ENCODE data around the gene GTPBP2. TPM values are rescaled to one million over a fixed set of nuclear protein-coding genes. Genes with fewer than 3 reads are reported as not detected.

The GTPBP2 gene
- total RNA-seq, 1 donor from 2014 or later = 90.9 TPM

DNA sequence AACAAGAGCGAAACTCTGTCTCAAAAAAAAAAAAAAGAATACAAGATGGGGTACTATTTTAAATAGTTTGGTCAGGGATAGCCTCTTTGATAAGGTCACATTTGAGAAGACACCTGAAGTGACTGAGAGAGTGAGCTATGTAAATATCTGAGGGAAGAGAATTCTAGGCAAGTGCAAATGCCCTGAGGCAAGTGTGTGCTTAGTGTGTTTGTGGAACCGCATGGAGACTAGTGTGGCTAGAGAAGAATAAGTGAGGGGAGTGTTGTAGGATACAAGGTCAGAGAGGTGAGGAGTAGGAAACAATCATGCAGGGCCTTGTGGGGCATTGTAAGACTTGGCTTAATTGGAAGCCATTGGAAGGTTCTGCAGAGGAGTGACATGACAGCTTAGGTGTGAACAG is 19.2 kb upstream of the GTPBP2 start:
- Histone ChIP-seq H3K9me3 (no peaks in the 10 kb centered on the region), H3K27ac (no peak overlapping the region), H3K4me1 (peaks cover 15% of the 10 kb centered on the region), H3K4me3 (no peak overlapping the region), H3K27me3 (ENCODE audit: low read depth) (no peaks in the 10 kb centered on the region), H3K36me3 (no peaks in the 10 kb centered on the region)
- ATAC-seq (no peak), DNase-seq (no peak)
- TF ChIP-seq, protein P1, sequence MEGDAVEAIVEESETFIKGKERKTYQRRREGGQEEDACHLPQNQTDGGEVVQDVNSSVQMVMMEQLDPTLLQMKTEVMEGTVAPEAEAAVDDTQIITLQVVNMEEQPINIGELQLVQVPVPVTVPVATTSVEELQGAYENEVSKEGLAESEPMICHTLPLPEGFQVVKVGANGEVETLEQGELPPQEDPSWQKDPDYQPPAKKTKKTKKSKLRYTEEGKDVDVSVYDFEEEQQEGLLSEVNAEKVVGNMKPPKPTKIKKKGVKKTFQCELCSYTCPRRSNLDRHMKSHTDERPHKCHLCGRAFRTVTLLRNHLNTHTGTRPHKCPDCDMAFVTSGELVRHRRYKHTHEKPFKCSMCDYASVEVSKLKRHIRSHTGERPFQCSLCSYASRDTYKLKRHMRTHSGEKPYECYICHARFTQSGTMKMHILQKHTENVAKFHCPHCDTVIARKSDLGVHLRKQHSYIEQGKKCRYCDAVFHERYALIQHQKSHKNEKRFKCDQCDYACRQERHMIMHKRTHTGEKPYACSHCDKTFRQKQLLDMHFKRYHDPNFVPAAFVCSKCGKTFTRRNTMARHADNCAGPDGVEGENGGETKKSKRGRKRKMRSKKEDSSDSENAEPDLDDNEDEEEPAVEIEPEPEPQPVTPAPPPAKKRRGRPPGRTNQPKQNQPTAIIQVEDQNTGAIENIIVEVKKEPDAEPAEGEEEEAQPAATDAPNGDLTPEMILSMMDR (IDR thresholded peaks at IDR 0.05) = no peak
- intact Hi-C loops (cut with DNase I) = no loop called here

DNA sequence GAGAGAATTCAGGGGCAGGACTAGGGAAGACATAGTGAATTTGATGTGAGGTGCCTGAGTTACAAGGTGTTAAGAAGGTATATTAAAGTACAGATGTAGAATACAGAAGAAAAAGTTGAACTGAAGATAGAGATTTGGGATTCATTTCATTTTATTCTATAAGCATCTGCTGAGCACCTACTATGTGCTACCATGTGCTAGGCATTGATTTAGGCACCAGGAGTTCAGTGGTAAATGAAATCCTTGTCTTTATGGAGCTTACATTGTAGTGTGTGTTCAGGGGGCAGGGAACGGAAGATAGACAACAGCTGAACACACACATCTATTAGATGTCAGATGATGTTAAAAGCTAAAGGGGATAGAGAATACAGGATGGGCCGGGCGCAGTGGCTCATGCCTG is 18.5 kb upstream of the GTPBP2 start:
- H3K4me1 ChIP-seq = peaks cover 15% of the 10 kb centered on the region
- DNase-seq (no peak), ATAC-seq (no peak)
- H3K27ac ChIP-seq = no peak overlapping the region
- H3K9me3 ChIP-seq = no peaks in the 10 kb centered on the region
- H3K36me3 ChIP-seq = peaks cover 2% of the 10 kb centered on the region
- H3K4me3 ChIP-seq = no peak overlapping the region
- TF ChIP-seq, protein P1 (IDR thresholded peaks at IDR 0.05) = no peak
- H3K27me3 ChIP-seq (ENCODE audit: low read depth) = no peaks in the 10 kb centered on the region
- intact Hi-C loops (cut with DNase I) = no loop called here

DNA sequence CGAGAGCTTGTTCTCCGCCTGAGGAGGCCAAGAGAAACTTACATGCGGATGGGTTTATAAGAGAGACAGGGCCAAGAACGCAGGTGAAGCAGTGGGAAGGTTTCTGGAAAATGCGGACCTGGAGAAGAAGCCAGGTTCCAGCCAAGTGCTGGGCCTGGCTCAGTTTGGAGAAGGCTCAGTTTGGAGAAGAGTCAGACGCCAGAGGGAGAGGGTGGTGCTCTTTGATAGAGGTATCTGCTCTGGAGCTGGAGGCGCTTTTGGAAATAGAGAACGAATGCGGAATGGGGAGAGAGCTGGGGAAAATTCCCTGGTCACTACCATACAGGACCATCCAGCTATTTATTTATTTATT is 16.5 kb upstream of the GTPBP2 start:
- Histone ChIP-seq H3K27me3 (ENCODE audit: low read depth) (no peaks in the 10 kb centered on the region), H3K4me3 (peak overlapping the region; percentile 61), H3K4me1 (peaks cover 15% of the 10 kb centered on the region), H3K36me3 (peaks cover 23% of the 10 kb centered on the region), H3K27ac (no peak overlapping the region), H3K9me3 (no peaks in the 10 kb centered on the region)
- TF ChIP-seq, protein P1 (IDR thresholded peaks at IDR 0.05) = no peak
- ATAC-seq = no peak
- no peak for DNase-seq
- intact Hi-C loops (cut with DNase I) = no loop called here

DNA sequence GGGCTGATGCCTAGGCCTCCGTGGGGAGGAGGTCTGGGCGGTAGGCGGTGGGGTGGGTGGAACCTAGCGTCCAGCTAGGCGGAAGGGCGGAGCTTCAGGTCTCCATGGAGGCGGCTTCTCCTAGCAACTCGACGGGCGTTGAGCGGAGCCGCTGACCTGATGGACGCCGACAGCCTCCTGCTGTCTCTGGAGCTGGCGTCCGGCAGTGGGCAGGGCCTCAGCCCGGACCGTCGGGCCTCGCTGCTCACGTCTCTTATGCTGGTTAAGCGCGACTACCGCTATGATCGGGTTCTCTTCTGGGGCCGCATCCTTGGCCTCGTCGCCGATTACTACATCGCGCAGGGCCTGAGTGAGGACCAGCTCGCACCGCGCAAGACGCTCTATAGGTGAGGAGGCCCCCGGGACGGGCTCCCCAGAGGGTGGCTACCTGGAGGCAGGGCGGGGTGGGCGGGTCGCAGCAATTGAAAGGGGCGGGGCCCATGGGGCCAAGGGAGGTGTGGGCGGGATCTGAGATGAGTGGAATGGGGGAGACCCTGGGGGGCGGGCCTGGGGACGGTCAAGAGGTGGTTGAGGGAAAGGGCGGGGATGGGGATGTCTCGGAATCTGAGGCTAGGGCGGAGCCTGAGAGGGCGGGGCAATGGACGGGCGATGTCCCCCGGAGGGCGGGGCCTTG is 16.0 kb upstream of the GTPBP2 start, which contains the start of gene RSPH9:
Gene RSPH9 (plus strand): TSS at position 97 of the 673 bp plus-strand sequence. CDS start 63 bp downstream, at position 160.
- peaks cover 15% of the 10 kb centered on the region for H3K4me1 ChIP-seq
- TF ChIP-seq, protein P1 (IDR thresholded peaks at IDR 0.05) = no peak
- intact Hi-C loops (cut with DNase I) = no loop called here
- H3K4me3 ChIP-seq = peak within 1 kb of the TSS; percentile 61
- peaks cover 28% of the 10 kb centered on the region for H3K36me3 ChIP-seq
- ATAC-seq = peak; percentile 89 to 91
- no peaks in the 10 kb centered on the region for H3K27me3 ChIP-seq (ENCODE audit: low read depth)
- no peaks in the 10 kb centered on the region for H3K9me3 ChIP-seq
- H3K27ac ChIP-seq = peak within 1 kb of the TSS; percentile 62
- DNase-seq = peak; percentile 84

DNA sequence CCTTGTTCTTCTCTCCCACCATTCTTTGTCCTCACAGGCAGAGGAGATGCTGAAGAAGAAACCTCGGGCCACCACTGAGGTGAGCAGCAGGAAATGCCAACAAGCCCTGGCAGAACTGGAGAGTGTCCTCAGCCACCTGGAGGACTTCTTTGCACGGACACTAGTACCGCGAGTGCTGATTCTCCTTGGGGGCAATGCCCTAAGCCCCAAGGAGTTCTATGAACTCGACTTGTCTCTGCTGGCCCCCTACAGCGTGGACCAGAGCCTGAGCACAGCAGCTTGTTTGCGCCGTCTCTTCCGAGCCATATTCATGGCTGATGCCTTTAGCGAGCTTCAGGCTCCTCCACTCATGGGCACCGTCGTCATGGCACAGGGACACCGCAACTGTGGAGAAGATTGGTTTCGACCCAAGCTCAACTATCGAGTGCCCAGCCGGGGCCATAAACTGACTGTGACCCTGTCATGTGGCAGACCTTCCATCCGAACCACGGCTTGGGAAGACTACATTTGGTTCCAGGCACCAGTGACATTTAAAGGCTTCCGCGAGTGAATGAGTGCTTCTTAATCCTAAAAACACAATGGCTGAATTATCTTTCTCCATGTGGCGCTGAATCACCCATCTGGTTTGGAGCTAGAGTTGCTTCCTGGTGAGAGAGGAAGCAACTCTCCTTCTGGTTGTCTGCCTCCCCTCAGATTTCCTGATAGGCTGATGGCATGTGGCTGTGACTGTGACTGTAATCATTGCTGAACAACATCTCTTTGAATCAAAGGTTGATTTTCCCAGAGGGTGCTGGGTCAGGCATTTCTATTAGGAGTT is 11.1 kb upstream of the GTPBP2 start:
- H3K4me1 ChIP-seq = peaks cover 46% of the 10 kb centered on the region

More for the DNA sequence above, 11.1 kb upstream of the GTPBP2 start:
- no peak overlapping the region for H3K4me3 ChIP-seq
- no peak for ATAC-seq
- H3K27ac ChIP-seq = no peak overlapping the region
- peaks cover 62% of the 10 kb centered on the region for H3K36me3 ChIP-seq
- intact Hi-C loops (cut with DNase I) = no loop called here
- H3K9me3 ChIP-seq = no peaks in the 10 kb centered on the region
- TF ChIP-seq, protein P1 (IDR thresholded peaks at IDR 0.05) = no peak
- H3K27me3 ChIP-seq (ENCODE audit: low read depth) = no peaks in the 10 kb centered on the region
- DNase-seq = no peak
